GM18868 (cell line): ENCODE measurements around the gene EPHA6.

ENCODE experiments used
- ATAC-seq: cut with Tn5 transposase; IDR thresholded peaks from one replicate; pipeline ENCODE4 v1.9.1; 2021; ENCODE audit warnings: mild to moderate bottlenecking, moderate library complexity; ENCODE audit not compliant: unreplicated experiment

EPHA6 gene

GRCh38 chr3:97764407-97765238 is 950.2 kb downstream of the EPHA6 start, which contains the start of gene ARL6:
Gene ARL6 (plus strand): TSS chr3:97764758. CDS start chr3:97768108, 3,350 bp downstream.
- ATAC-seq: peak; percentile 94

- no peak for ATAC-seq
Observed at GRCh38 chr3:97765336-97765735, 950.9 kb downstream of the EPHA6 start.

- no peak for ATAC-seq
Observed at GRCh38 chr3:97772926-97773325, 958.5 kb downstream of the EPHA6 start.

- ATAC-seq: no peak
Observed at GRCh38 chr3:97778152-97778551, 963.8 kb downstream of the EPHA6 start.

GRCh38 chr3:97793420-97794019 is 979.1 kb downstream of the EPHA6 start:
- peak; percentile 81 for ATAC-seq

GRCh38 chr3:97795951-97796350 is 981.6 kb downstream of the EPHA6 start:
- no peak for ATAC-seq
